ENCODE results near the gene IFNK. TPM values are rescaled to one million over a fixed set of nuclear protein-coding genes. Genes with fewer than 3 reads are reported as not detected.

Gene IFNK
- total RNA-seq, 1 experiment from 2014 or later = not detected

DNA sequence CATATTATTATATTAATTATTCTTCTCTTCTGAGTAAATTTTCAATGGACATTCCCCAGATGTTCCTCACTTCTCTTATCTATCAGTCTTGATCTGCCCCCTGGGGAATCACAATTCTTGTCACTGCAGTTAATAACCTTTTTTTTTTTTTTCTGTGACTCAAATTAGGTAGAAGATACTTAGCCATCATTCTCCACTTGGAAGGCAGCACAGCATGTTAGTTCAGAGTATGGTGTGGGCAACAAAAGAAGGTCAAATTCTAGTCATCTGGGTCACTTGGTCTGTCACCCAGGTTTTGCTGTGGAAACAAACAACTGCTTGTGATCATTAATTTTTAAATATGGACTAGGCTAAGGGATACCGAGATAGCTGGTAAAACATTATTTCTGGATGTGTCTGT lies 13.7 kb downstream of the IFNK start:
- TF ChIP-seq EZH2 (IDR thresholded peaks at IDR 0.05; ENCODE audit: borderline replicate concordance, low read depth, low read length, poor library complexity, severe bottlenecking) = no peak
- TF ChIP-seq, protein P1, sequence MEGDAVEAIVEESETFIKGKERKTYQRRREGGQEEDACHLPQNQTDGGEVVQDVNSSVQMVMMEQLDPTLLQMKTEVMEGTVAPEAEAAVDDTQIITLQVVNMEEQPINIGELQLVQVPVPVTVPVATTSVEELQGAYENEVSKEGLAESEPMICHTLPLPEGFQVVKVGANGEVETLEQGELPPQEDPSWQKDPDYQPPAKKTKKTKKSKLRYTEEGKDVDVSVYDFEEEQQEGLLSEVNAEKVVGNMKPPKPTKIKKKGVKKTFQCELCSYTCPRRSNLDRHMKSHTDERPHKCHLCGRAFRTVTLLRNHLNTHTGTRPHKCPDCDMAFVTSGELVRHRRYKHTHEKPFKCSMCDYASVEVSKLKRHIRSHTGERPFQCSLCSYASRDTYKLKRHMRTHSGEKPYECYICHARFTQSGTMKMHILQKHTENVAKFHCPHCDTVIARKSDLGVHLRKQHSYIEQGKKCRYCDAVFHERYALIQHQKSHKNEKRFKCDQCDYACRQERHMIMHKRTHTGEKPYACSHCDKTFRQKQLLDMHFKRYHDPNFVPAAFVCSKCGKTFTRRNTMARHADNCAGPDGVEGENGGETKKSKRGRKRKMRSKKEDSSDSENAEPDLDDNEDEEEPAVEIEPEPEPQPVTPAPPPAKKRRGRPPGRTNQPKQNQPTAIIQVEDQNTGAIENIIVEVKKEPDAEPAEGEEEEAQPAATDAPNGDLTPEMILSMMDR (conservative IDR thresholded peaks at IDR 0.05; ENCODE audit: low read depth, low read length) = no peak
- BruUV-seq (replicated peaks) = no TSS peak
- Histone ChIP-seq H3K27me3 (replicated peaks; ENCODE audit: insufficient read depth, low read depth, low read length, poor library complexity) (no peaks in the 10 kb centered on the region), H3K4me1 (ENCODE audit: insufficient read depth, low read length, poor library complexity, severe bottlenecking) (no peaks in the 10 kb centered on the region), H3K36me3 (ENCODE audit: insufficient read depth, low read length, poor library complexity, severe bottlenecking) (no peaks in the 10 kb centered on the region), H3K4me3 (ENCODE audit: low read depth, low read length, poor library complexity, severe bottlenecking) (no peak overlapping the region), H3K9me3 (ENCODE audit: low read depth, low read length, poor library complexity, severe bottlenecking) (no peaks in the 10 kb centered on the region), H3K27ac (ENCODE audit: low read depth, low read length, poor library complexity, severe bottlenecking) (no peak overlapping the region)
- CTCF ChIA-PET = no interaction called here
- POLR2A ChIA-PET (ENCODE audit: low non-redundant PET) = no interaction called here
- intact Hi-C loops (cut with micrococcal nuclease; ENCODE audit: unreplicated experiment) = no loop called here
- DNase-seq (ENCODE audit: low spot score) = no peak

DNA sequence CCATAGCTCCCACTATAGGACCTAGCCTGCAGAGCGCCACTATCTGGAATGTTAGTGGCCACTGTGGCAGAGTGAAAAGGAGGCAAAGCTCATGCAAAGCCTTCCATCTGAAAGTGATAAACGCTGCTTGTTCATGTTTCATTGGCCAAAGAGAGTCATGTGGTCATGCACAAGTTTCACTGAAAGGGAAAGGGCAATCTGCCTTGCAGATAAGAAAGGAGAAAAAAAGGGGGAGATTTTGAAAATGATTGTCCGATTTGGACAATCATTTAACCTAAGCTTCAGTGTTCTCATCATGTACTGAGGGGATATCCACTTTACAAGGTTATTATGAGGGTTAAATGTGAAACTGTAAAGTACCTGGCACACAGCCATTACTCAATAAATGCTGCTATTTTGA lies 14.6 kb downstream of the IFNK start:
- ChIA-PET CTCF (no interaction called here), POLR2A (ENCODE audit: low non-redundant PET) (no interaction called here)
- H3K9me3 ChIP-seq (ENCODE audit: low read depth, low read length, poor library complexity, severe bottlenecking) = no peaks in the 10 kb centered on the region

DNA sequence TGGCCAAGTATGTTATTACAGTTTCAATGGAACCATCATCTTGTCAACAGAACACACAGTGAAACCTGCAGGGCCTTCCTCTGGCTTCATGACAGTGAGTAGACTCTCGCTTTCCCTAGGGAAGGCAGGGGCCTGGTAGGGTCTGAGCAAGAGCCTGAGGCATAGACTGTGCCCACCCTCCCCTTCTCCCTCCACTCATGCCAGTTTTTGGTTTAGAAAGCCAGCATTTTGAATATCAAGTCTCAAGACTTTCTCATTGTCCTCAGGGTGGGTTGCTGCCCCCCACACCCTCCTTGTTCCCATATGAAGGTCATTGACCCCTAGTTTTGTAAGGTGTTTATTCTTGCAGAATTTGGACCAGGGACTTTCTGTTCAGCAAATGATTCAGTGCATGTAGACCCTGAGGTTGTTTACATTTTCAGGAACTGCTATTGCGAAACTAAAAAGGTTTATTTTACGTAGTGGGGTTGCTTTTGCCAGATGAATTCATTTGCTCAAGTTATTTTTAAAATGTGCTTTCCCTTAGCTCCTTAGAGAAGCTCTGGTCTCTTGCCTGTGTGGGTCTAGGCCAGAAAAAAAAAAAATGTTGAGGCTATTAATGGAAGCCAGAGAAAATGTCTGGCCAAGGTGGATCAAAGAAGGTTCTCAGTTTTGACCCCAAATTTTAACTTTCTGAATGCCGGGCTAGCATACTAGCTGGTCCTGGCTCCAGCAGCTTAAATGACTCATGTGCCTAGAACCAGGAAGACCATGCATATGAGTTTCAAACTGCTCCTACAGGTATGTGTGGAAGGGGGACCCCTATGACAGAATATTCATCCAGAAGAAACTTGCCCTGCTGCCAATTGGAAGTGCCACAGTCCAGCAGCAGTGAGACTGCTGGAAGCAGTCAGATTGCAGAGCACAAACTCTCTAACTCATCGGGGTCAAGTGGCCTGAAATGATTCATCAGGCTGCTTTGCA lies 15.7 kb downstream of the IFNK start:
- ChIA-PET POLR2A (ENCODE audit: low non-redundant PET) (no interaction called here), CTCF (no interaction called here)
- H3K27me3 ChIP-seq (replicated peaks; ENCODE audit: insufficient read depth, low read depth, low read length, poor library complexity) = no peaks in the 10 kb centered on the region
- DNase-seq (ENCODE audit: low spot score) = no peak
- H3K4me1 ChIP-seq (ENCODE audit: insufficient read depth, low read length, poor library complexity, severe bottlenecking) = no peaks in the 10 kb centered on the region
- H3K4me3 ChIP-seq (ENCODE audit: low read depth, low read length, poor library complexity, severe bottlenecking) = no peak overlapping the region
- no peak overlapping the region for H3K27ac ChIP-seq (ENCODE audit: low read depth, low read length, poor library complexity, severe bottlenecking)
- intact Hi-C loops (cut with micrococcal nuclease; ENCODE audit: unreplicated experiment) = no loop called here
- TF ChIP-seq EZH2 (IDR thresholded peaks at IDR 0.05; ENCODE audit: borderline replicate concordance, low read depth, low read length, poor library complexity, severe bottlenecking) = no peak
- TF ChIP-seq, protein P1 (conservative IDR thresholded peaks at IDR 0.05; ENCODE audit: low read depth, low read length) = no peak
- no peaks in the 10 kb centered on the region for H3K9me3 ChIP-seq (ENCODE audit: low read depth, low read length, poor library complexity, severe bottlenecking)
- no TSS peak for BruUV-seq (replicated peaks)
- no peaks in the 10 kb centered on the region for H3K36me3 ChIP-seq (ENCODE audit: insufficient read depth, low read length, poor library complexity, severe bottlenecking)

More for the DNA sequence above, 14.6 kb downstream of the IFNK start:
- no TSS peak for BruUV-seq (replicated peaks)
- no peaks in the 10 kb centered on the region for H3K27me3 ChIP-seq (replicated peaks; ENCODE audit: insufficient read depth, low read depth, low read length, poor library complexity)
- no peak for DNase-seq (ENCODE audit: low spot score)
- intact Hi-C loops (cut with micrococcal nuclease; ENCODE audit: unreplicated experiment) = no loop called here
- no peaks in the 10 kb centered on the region for H3K4me1 ChIP-seq (ENCODE audit: insufficient read depth, low read length, poor library complexity, severe bottlenecking)
- no peak overlapping the region for H3K27ac ChIP-seq (ENCODE audit: low read depth, low read length, poor library complexity, severe bottlenecking)
- H3K36me3 ChIP-seq (ENCODE audit: insufficient read depth, low read length, poor library complexity, severe bottlenecking) = no peaks in the 10 kb centered on the region
- no peak overlapping the region for H3K4me3 ChIP-seq (ENCODE audit: low read depth, low read length, poor library complexity, severe bottlenecking)
- TF ChIP-seq, protein P1 (conservative IDR thresholded peaks at IDR 0.05; ENCODE audit: low read depth, low read length) = no peak
- TF ChIP-seq EZH2 (IDR thresholded peaks at IDR 0.05; ENCODE audit: borderline replicate concordance, low read depth, low read length, poor library complexity, severe bottlenecking) = no peak

Data from A673 (cell line).